Activated T-helper 1 cell treated with anti-CD3 and anti-CD28 coated beads, Interleukin-12 subunit alpha, Interleukin-12 subunit beta, Interleukin-2, Interleukin-4 antibody, amounts not matched to agents 30 ng/mL and 10 ng/mL and 1 ng/mL, durations not matched to agents 14 hours and 24 hours and 36 hours (primary cell): ENCODE results near the gene SLK. TPM values are rescaled to one million over a fixed set of nuclear protein-coding genes. Genes with fewer than 3 reads are reported as not detected.
A peak's percentile ranks its signal among the peaks of the same experiment; 100 is the strongest.

ENCODE experiments used
- DNase-seq: peaks from one replicate; pipeline ENCODE4 v3.0.0; 2021; ENCODE audit warnings: low spot score
- H3K27ac Mint-ChIP-seq: one replicate; pipeline ENCODE4 v1.8.0; 2021; ENCODE audit warnings: mild to moderate bottlenecking, mixed read lengths
- H3K27me3 Mint-ChIP-seq: one replicate; pipeline ENCODE4 v1.8.0; 2022; ENCODE audit warnings: mild to moderate bottlenecking, moderate library complexity, mixed read lengths; ENCODE audit not compliant: insufficient read depth
- H3K36me3 Mint-ChIP-seq: one replicate; pipeline ENCODE4 v1.8.0; 2021; ENCODE audit warnings: low read depth, mixed read lengths
- H3K4me1 Mint-ChIP-seq: one replicate; pipeline ENCODE4 v1.8.0; 2021; ENCODE audit warnings: low read depth, mixed read lengths
- H3K4me3 Mint-ChIP-seq: one replicate; pipeline ENCODE4 v1.8.0; 2021; ENCODE audit warnings: mild to moderate bottlenecking, moderate library complexity, mixed read lengths
- H3K9me3 Mint-ChIP-seq: one replicate; pipeline ENCODE4 v1.8.0; 2021; ENCODE audit warnings: mixed read lengths
- intact Hi-C: fragments of 100-400 bp; cut with micrococcal nuclease; formaldehyde crosslinking; loops from one replicate; pipeline ENCODE4 v1.15.1; 2024
- total RNA-seq: library from RNA; stranded (reverse); gene quantifications from 2 replicates; pipeline ENCODE4 v1.2.3, GENCODE V29; 2022

SLK gene
- total RNA-seq, 1 donor from 2014 or later, result 27.1 TPM

DNA sequence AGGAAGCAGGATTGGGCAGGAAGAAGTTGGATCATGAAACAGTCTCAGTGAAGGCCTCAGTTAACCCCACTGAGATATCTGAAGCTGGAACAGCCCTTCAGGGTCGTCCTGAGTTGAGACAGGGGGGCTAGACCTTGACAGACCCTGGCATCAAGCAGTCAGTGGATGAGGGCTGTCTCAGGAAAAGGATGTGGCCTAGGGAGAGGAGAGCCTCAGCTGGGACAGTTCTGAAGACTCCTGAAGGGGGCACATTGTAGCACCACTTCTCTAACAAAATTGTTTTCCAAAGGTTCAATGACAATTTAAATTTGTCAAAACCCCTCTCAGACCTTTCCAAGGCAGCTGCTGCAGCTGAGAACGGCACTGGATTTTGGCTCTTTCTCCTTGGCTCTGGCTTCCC, 15.8 kb upstream of the SLK start:
- intact Hi-C loops, result no loop called here
- Mint-ChIP-seq H3K9me3 (peaks cover 6% of the 10 kb centered on the region), H3K27me3 (peaks cover 13% of the 10 kb centered on the region), H3K4me1 (peaks cover 15% of the 10 kb centered on the region), H3K27ac (no peak overlapping the region), H3K4me3 (no peak overlapping the region), H3K36me3 (no peaks in the 10 kb centered on the region)
- DNase-seq, result no peak

- no peak overlapping the region for H3K27ac Mint-ChIP-seq
- no peak for DNase-seq
- H3K9me3 Mint-ChIP-seq, result peaks cover 6% of the 10 kb centered on the region
- intact Hi-C loops, result no loop called here
- peaks cover 18% of the 10 kb centered on the region for H3K27me3 Mint-ChIP-seq
- no peaks in the 10 kb centered on the region for H3K36me3 Mint-ChIP-seq
- H3K4me3 Mint-ChIP-seq, result no peak overlapping the region
- H3K4me1 Mint-ChIP-seq, result peaks cover 12% of the 10 kb centered on the region
These were observed 15.0 kb upstream of the SLK start for GRCh38 chr10:103951942-103952341.

- Mint-ChIP-seq H3K4me1 (no peaks in the 10 kb centered on the region), H3K9me3 (peaks cover 6% of the 10 kb centered on the region), H3K27me3 (peaks cover 26% of the 10 kb centered on the region), H3K27ac (no peak overlapping the region), H3K4me3 (no peak overlapping the region), H3K36me3 (no peaks in the 10 kb centered on the region)
- intact Hi-C loops, result no loop called here
- DNase-seq, result no peak
These were observed 12.4 kb upstream of the SLK start for GRCh38 chr10:103954543-103954942.

DNA sequence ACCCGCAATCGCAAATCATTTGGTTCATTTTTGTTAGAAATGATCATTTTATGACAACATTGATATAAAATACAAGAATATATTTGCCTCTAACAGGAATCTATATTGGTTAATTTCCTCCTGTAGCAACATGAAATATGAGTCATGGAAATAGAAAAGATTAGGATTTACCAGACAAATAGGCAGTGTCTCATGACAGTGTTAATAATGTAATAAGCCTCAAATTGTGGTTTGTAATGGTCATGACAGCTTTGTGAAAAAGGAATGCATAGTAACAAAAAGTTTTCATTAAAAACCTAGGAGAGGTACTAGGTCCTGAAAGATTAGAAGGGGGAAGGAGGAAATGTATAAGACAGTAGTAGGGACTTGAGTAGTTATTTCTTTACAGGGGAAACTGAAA, 7.9 kb upstream of the SLK start:
- Mint-ChIP-seq H3K4me1 (no peaks in the 10 kb centered on the region), H3K4me3 (no peak overlapping the region), H3K36me3 (no peaks in the 10 kb centered on the region), H3K27ac (no peak overlapping the region), H3K27me3 (peaks cover 28% of the 10 kb centered on the region), H3K9me3 (peaks cover 6% of the 10 kb centered on the region)
- intact Hi-C loops, result no loop called here
- no peak for DNase-seq

DNA sequence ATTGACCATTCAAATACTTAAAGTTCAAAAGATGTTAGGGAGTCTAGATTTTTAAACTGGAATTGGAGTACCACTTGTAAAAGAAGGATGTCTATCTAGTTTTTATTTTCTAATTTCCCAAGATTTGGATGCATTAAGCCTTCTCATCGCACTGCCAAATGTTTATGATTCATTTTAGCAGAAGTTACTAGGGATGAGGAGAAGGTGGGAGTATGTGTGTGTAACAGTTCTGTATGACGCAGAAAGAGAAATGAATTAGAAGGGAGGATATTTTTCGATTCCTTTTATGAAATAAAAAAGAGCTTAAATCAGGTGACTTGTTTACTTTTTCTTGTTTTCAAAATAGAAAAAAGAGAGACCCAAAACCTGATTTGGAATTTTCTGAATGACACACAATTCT, 6.8 kb upstream of the SLK start:
- intact Hi-C loops, result no loop called here
- Mint-ChIP-seq H3K9me3 (no peaks in the 10 kb centered on the region), H3K4me3 (no peak overlapping the region), H3K27me3 (peaks cover 23% of the 10 kb centered on the region), H3K36me3 (no peaks in the 10 kb centered on the region), H3K4me1 (no peaks in the 10 kb centered on the region), H3K27ac (no peak overlapping the region)
- no peak for DNase-seq

DNA sequence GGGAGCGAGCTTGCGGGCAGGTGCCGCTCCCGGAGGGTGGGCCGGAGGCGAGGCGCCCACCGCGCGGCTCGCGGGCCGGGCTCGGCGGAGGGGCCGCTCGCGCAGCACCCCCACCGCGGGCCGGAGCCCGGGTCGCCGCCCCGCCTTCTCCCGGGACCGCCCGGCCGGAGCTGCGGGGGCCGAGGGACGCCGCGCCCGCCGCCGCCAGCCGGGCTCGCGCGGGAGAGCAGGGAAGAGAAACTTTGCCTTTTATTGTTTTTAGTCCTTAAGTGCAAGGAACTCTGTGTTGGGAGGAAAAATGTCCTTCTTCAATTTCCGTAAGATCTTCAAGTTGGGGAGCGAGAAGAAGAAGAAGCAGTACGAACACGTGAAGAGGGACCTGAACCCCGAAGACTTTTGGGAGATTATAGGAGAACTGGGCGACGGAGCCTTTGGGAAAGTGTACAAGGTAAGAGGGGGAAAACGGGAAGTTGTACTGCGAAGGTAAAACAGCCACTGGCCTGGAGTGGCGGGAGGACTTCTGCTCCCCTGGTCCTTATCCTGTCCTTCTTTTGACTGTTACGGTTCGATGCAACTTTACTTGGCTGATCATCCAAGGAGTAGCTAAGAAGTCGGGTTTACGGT, 620 bp downstream of the SLK start:
- intact Hi-C loops, result loop anchor here (1.0 to 5.0 kb wide), 7 partner anchors 16 to 290 kb away; partner anchors contain the start of genes CFAP43 and STN1
- H3K27ac Mint-ChIP-seq, result peak overlapping the region; percentile 89
- H3K4me1 Mint-ChIP-seq, result peaks cover 38% of the 10 kb centered on the region
- no peaks in the 10 kb centered on the region for H3K27me3 Mint-ChIP-seq
- peak overlapping the region; percentile 97 for H3K4me3 Mint-ChIP-seq
- no peaks in the 10 kb centered on the region for H3K9me3 Mint-ChIP-seq
- no peak for DNase-seq
- H3K36me3 Mint-ChIP-seq, result peaks cover 3% of the 10 kb centered on the region

GRCh38 chr10:103968441-103969391, 1.8 kb downstream of the SLK start:
- intact Hi-C loops, result loop anchor here (1.0 to 5.0 kb wide), 4 partner anchors 15 to 289 kb away; partner anchors contain the start of gene STN1

GRCh38 chr10:103969436-103969835, 2.5 kb downstream of the SLK start:
- Mint-ChIP-seq H3K9me3 (no peaks in the 10 kb centered on the region), H3K27ac (no peak overlapping the region), H3K4me3 (peak overlapping the region; percentile 97), H3K4me1 (peaks cover 49% of the 10 kb centered on the region), H3K27me3 (no peaks in the 10 kb centered on the region), H3K36me3 (peaks cover 6% of the 10 kb centered on the region)
- intact Hi-C loops, result loop anchor here (5.0 kb wide), 1 partner anchor 288 kb away; no protein-coding TSS in a partner anchor
- DNase-seq, result no peak

More at GRCh38 chr10:103968441-103969391, 1.8 kb downstream of the SLK start:
- Mint-ChIP-seq H3K4me1 (peaks cover 44% of the 10 kb centered on the region), H3K27ac (peak overlapping the region; percentile 35), H3K27me3 (no peaks in the 10 kb centered on the region), H3K36me3 (peaks cover 6% of the 10 kb centered on the region), H3K4me3 (peak overlapping the region; percentile 97), H3K9me3 (no peaks in the 10 kb centered on the region)
- DNase-seq, result no peak

GRCh38 chr10:103969857-103970627, 3.1 kb downstream of the SLK start:
- H3K27ac Mint-ChIP-seq, result no peak overlapping the region
- H3K9me3 Mint-ChIP-seq, result no peaks in the 10 kb centered on the region
- H3K4me3 Mint-ChIP-seq, result peak overlapping the region; percentile 97
- no peak for DNase-seq
- peaks cover 51% of the 10 kb centered on the region for H3K4me1 Mint-ChIP-seq
- no peaks in the 10 kb centered on the region for H3K27me3 Mint-ChIP-seq
- H3K36me3 Mint-ChIP-seq, result peaks cover 8% of the 10 kb centered on the region
- intact Hi-C loops, result loop anchor here (5.0 kb wide), 1 partner anchor 287 kb away; no protein-coding TSS in a partner anchor

- Mint-ChIP-seq H3K4me1 (peaks cover 27% of the 10 kb centered on the region), H3K27me3 (no peaks in the 10 kb centered on the region), H3K27ac (no peak overlapping the region), H3K9me3 (no peaks in the 10 kb centered on the region), H3K4me3 (no peak overlapping the region), H3K36me3 (peaks cover 8% of the 10 kb centered on the region)
- DNase-seq, result no peak
- intact Hi-C loops, result no loop called here
These were observed 8.2 kb downstream of the SLK start for GRCh38 chr10:103975169-103975568.

- no peaks in the 10 kb centered on the region for H3K9me3 Mint-ChIP-seq
- H3K27me3 Mint-ChIP-seq, result no peaks in the 10 kb centered on the region
- H3K4me1 Mint-ChIP-seq, result peaks cover 36% of the 10 kb centered on the region
- DNase-seq, result no peak
- no peak overlapping the region for H3K27ac Mint-ChIP-seq
- peaks cover 8% of the 10 kb centered on the region for H3K36me3 Mint-ChIP-seq
- intact Hi-C loops, result no loop called here
- H3K4me3 Mint-ChIP-seq, result no peak overlapping the region
These were observed 10.3 kb downstream of the SLK start for GRCh38 chr10:103977204-103977603.

DNA sequence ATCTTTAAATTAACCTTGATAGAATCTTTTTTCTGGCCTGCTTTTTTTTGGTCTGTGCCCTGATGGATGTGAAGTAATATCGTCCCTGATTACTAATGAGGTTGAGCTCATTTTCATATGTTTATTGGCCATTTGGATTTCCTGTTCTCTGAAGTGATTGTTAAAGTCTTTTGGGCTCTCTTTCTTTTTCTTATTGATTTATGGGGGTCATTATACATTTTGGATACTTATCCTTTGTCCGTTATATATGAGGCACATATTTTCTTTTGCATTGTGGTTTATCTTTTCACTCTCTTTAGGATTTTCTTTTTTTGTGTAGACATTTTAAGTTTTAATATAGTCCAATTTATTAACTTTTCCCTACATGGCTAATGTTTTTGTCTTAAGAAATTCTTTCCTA, 12.6 kb downstream of the SLK start:
- H3K27ac Mint-ChIP-seq, result no peak overlapping the region
- H3K4me3 Mint-ChIP-seq, result no peak overlapping the region
- no peaks in the 10 kb centered on the region for H3K27me3 Mint-ChIP-seq
- peaks cover 47% of the 10 kb centered on the region for H3K4me1 Mint-ChIP-seq
- H3K36me3 Mint-ChIP-seq, result peaks cover 6% of the 10 kb centered on the region
- no peaks in the 10 kb centered on the region for H3K9me3 Mint-ChIP-seq
- intact Hi-C loops, result no loop called here
- DNase-seq, result no peak
